Ectodermal cell (in vitro differentiated cells): ENCODE data around the gene KRT17.
"Not testable (repeated sequence)": the region's sequence is repeated elsewhere in the genome, so short reads cannot be mapped to it uniquely, and the experiment has no call there.

Source experiments
- H3K27ac ChIP-seq: 2 replicates; pipeline ENCODE4 v1.7.0; 2013; ENCODE audit warnings: mild to moderate bottlenecking, low read depth, low read length; ENCODE audit not compliant: insufficient read depth, poor library complexity, severe bottlenecking
- H3K27me3 ChIP-seq: 2 replicates; pipeline ENCODE4 v1.7.0; 2013; ENCODE audit warnings: mild to moderate bottlenecking, low read length; ENCODE audit not compliant: insufficient read depth, control insufficient read depth, poor library complexity, severe bottlenecking
- H3K36me3 ChIP-seq: one replicate; pipeline ENCODE4 v1.7.0; 2013; ENCODE audit warnings: low read length; ENCODE audit not compliant: control insufficient read depth, insufficient read depth
- H3K4me1 ChIP-seq: one replicate; pipeline ENCODE4 v1.7.0; 2013; ENCODE audit warnings: low read length; ENCODE audit not compliant: control insufficient read depth, insufficient read depth
- H3K4me3 ChIP-seq: 2 replicates; pipeline ENCODE4 v1.7.0; 2013; ENCODE audit warnings: low read depth, low read length, control low read depth; ENCODE audit not compliant: insufficient read depth
- H3K9me3 ChIP-seq: 2 replicates; pipeline ENCODE4 v1.7.0; 2013; ENCODE audit warnings: mild to moderate bottlenecking, low read length, moderate library complexity; ENCODE audit not compliant: control insufficient read depth
- WGBS, 2 experiments: methylation state at CpG; one replicate each; pipeline ENCODE4 v1.1.7; 2013; ENCODE audit warnings: missing lambda C conversion rate in 2 of 2; 5-methylcytosine and 5-hydroxymethylcytosine counted together

KRT17 gene

DNA sequence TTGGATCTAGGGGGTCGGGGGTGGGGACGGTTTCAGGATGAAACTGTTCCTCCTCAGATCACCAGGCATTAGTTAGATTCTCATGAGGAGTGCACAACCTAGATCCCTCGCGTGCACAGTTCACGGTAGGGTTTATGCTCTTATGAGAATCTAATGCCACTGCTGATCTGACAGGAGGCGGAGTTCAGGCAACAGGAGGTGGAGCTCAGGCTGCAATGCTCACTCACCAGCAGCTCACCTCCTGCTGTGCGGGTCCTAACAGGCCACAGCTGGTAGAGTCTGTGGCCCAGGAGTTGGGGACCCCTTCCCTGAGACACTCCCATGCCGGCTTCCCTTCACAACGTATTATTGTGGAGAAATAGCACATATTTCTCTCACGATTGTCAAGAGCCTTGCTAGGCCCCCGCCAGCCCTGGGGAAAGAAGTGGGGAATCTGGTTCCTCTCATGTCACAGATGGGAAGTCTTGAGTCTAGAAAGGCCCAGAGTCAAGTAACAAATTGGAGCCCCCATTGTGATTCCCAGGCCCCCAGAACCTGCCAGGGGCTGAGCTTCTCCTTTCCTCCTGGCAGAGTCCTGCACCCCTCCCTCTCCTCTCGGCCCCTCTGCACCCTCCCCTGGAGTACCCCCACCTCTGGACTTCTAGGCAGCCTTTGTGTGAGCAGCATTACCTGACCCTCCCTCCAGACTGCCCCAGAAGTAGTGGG, 31.6 kb downstream of the KRT17 start:
- H3K36me3 ChIP-seq, result no peaks in the 10 kb centered on the region
- no peak overlapping the region for H3K27ac ChIP-seq
- 90 to 91% methylated on average over 12 of the region's 12 CpGs for WGBS, 2 experiments
- H3K27me3 ChIP-seq, result no peaks in the 10 kb centered on the region
- H3K4me3 ChIP-seq, result no peak overlapping the region
- no peaks in the 10 kb centered on the region for H3K9me3 ChIP-seq
- peaks cover 14% of the 10 kb centered on the region for H3K4me1 ChIP-seq

DNA sequence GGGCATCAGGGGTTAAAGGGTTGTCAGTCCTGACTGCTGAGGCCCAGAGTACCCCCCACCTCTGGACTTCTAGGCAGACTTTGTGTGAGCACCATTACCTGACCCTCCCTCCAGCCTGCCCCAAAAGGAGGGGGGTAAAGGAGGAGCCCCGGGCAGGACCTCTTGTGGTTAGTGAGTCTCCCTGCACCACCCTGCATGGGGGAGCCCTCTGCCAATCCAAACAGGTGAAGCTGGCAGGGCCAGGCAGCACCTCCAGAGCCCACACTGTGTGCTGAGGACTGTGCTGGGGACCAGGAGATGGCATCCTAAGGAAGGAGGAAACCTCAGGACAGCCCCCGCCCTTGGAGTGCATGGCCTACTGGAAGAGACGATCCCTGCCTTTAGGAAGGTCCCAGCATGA, 35.1 kb downstream of the KRT17 start:
- 71 to 92% methylated on average over 3 of the region's 3 CpGs for WGBS, 2 experiments
- Histone ChIP-seq H3K9me3 (no peaks in the 10 kb centered on the region), H3K4me3 (no peak overlapping the region), H3K27me3 (no peaks in the 10 kb centered on the region), H3K36me3 (no peaks in the 10 kb centered on the region), H3K4me1 (peaks cover 18% of the 10 kb centered on the region), H3K27ac (no peak overlapping the region)

GRCh38 chr17:41588126-41588810, 36.1 kb downstream of the KRT17 start:
- 94 to 97% methylated on average over 6 to 7 of the region's 8 CpGs for WGBS, 2 experiments
- no peaks in the 10 kb centered on the region for H3K9me3 ChIP-seq
- peaks cover 11% of the 10 kb centered on the region for H3K4me1 ChIP-seq
- no peak overlapping the region for H3K4me3 ChIP-seq
- no peaks in the 10 kb centered on the region for H3K36me3 ChIP-seq
- no peaks in the 10 kb centered on the region for H3K27me3 ChIP-seq
- no peak overlapping the region for H3K27ac ChIP-seq

GRCh38 chr17:41586863-41587495, 37.4 kb downstream of the KRT17 start, which contains the start of gene KRT14:
Gene KRT14 (minus strand): TSS chr17:41586895. CDS start chr17:41586834, 61 bp downstream.
- Histone ChIP-seq H3K36me3 (no peaks in the 10 kb centered on the region), H3K27ac (no peak within 1 kb of the TSS), H3K9me3 (no peaks in the 10 kb centered on the region), H3K4me1 (peaks cover 4% of the 10 kb centered on the region), H3K27me3 (no peaks in the 10 kb centered on the region), H3K4me3 (no peak within 1 kb of the TSS)
- whole genome bisulfite sequencing, 2 experiments, result 86 to 88% methylated on average over 15 of the region's 15 CpGs

- Histone ChIP-seq H3K36me3 (no peaks in the 10 kb centered on the region), H3K9me3 (no peaks in the 10 kb centered on the region), H3K27me3 (no peaks in the 10 kb centered on the region), H3K27ac (no peak overlapping the region), H3K4me1 (peaks cover 4% of the 10 kb centered on the region), H3K4me3 (no peak overlapping the region)
- WGBS, 2 experiments, result 91 to 92% methylated on average over 5 of the region's 5 CpGs
These were observed 38.9 kb downstream of the KRT17 start for GRCh38 chr17:41585301-41586056.

- WGBS, 2 experiments, result 94 to 95% methylated on average over 8 of the region's 8 CpGs
- not testable (repeated sequence) for H3K36me3 ChIP-seq, H3K27ac ChIP-seq, H3K4me1 ChIP-seq, H3K27me3 ChIP-seq, H3K4me3 ChIP-seq, H3K9me3 ChIP-seq
These were observed 39.9 kb downstream of the KRT17 start for GRCh38 chr17:41584331-41584927.

- Histone ChIP-seq H3K36me3 (no peaks in the 10 kb centered on the region), H3K27me3 (no peaks in the 10 kb centered on the region), H3K4me3 (no peak overlapping the region), H3K27ac (no peak overlapping the region), H3K9me3 (no peaks in the 10 kb centered on the region), H3K4me1 (peaks cover 10% of the 10 kb centered on the region)
- 93 to 94% methylated on average over 33 of the region's 33 CpGs for WGBS, 2 experiments
These were observed 40.9 kb downstream of the KRT17 start for GRCh38 chr17:41583137-41584127.

GRCh38 chr17:41582061-41582968, 42.1 kb downstream of the KRT17 start:
- H3K9me3 ChIP-seq, H3K27ac ChIP-seq, H3K36me3 ChIP-seq, H3K4me1 ChIP-seq, H3K27me3 ChIP-seq, H3K4me3 ChIP-seq: not testable (repeated sequence)
- 91 to 92% methylated on average over 13 of the region's 13 CpGs for WGBS, 2 experiments
